Activated B cell treated with CpG ODN at 0.5 μM for 24 hours (primary cell): Measurements from ENCODE around the gene CCDC88C. TPM values are rescaled to one million over a fixed set of nuclear protein-coding genes. Genes with fewer than 3 reads are reported as not detected.

ENCODE experiments used
- ATAC-seq: fragments of 200-7000 bp; cut with Tn5 transposase; one replicate; pipeline ENCODE4 v1.10.0; 2021; ENCODE audit warnings: low read depth, mild to moderate bottlenecking, moderate library complexity
- CTCF ChIA-PET: fragments of 350-600 bp; sonication (Branson Sonifier 250); formaldehyde crosslinking; loops from one replicate; lab custom pipeline; 2021; ENCODE audit warnings: antibody characterized with exemption; lab: Charles Lee
- POLR2A ChIA-PET: fragments of 350-600 bp; sonication (Branson Sonifier 250); formaldehyde crosslinking; loops from one replicate; lab custom pipeline; 2021; ENCODE audit warnings: antibody characterized with exemption; lab: Charles Lee
- DNase-seq: peaks from one replicate; pipeline ENCODE4 v3.0.0; 2022
- H3K27ac Mint-ChIP-seq: one replicate; pipeline ENCODE4 v1.8.0; 2020; ENCODE audit warnings: mixed read lengths
- H3K27me3 Mint-ChIP-seq: one replicate; pipeline ENCODE4 v1.8.0; 2021; ENCODE audit warnings: mixed read lengths
- H3K36me3 Mint-ChIP-seq: one replicate; pipeline ENCODE4 v1.8.0; 2021; ENCODE audit warnings: low read depth, mixed read lengths
- H3K4me1 Mint-ChIP-seq: one replicate; pipeline ENCODE4 v1.8.0; 2021; ENCODE audit warnings: mixed read lengths
- H3K4me3 Mint-ChIP-seq: one replicate; pipeline ENCODE4 v1.8.0; 2020; ENCODE audit warnings: mild to moderate bottlenecking, mixed read lengths
- H3K9me3 Mint-ChIP-seq: one replicate; pipeline ENCODE4 v1.8.0; 2020; ENCODE audit warnings: mixed read lengths
- CTCF ChIP-seq: fragments of 200-600 bp; IDR thresholded peaks from one replicate; pipeline ENCODE4 v1.8.0; 2022; ENCODE audit warnings: antibody characterized with exemption, mild to moderate bottlenecking
- intact Hi-C: fragments of 100-400 bp; cut with micrococcal nuclease; formaldehyde crosslinking; loops from one replicate; pipeline ENCODE4 v1.15.1; 2024
- total RNA-seq: library from RNA; stranded (reverse); gene quantifications from 2 replicates; pipeline ENCODE4 v1.2.3, GENCODE V29; 2022

The CCDC88C gene
- total RNA-seq, 1 donor from 2014 or later = 164 TPM

- ChIA-PET CTCF (interaction anchor here (0.6 to 7.0 kb wide), 2 partner anchors 49 to 103 kb away, joined by 3 to 51 read pairs; no protein-coding TSS in a partner anchor), POLR2A (interaction anchor here (0.7 to 0.9 kb wide), 2 partner anchors 27 to 28 kb away, joined by 3 to 14 read pairs; no protein-coding TSS in a partner anchor)
- H3K9me3 Mint-ChIP-seq = no peaks in the 10 kb centered on the region
- no peaks in the 10 kb centered on the region for H3K27me3 Mint-ChIP-seq
- peaks cover 91% of the 10 kb centered on the region for H3K36me3 Mint-ChIP-seq
- no peak overlapping the region for H3K4me3 Mint-ChIP-seq
- no peak for TF ChIP-seq CTCF
- H3K27ac Mint-ChIP-seq = no peak overlapping the region
- ATAC-seq = no peak
- DNase-seq = no peak
- H3K4me1 Mint-ChIP-seq = no peaks in the 10 kb centered on the region
- intact Hi-C loops = no loop called here
Measured at GRCh38 chr14:91278383-91278715, 139.3 kb downstream of the CCDC88C start.

GRCh38 chr14:91277546-91278382 lies 139.9 kb downstream of the CCDC88C start:
- intact Hi-C loops = no loop called here
- no peaks in the 10 kb centered on the region for H3K27me3 Mint-ChIP-seq
- H3K27ac Mint-ChIP-seq = no peak overlapping the region
- POLR2A ChIA-PET = interaction anchor here (0.7 to 0.9 kb wide), 2 partner anchors 26 to 28 kb away, joined by 3 to 14 read pairs; no protein-coding TSS in a partner anchor
- peaks cover 88% of the 10 kb centered on the region for H3K36me3 Mint-ChIP-seq
- no peak for TF ChIP-seq CTCF
- no peaks in the 10 kb centered on the region for H3K9me3 Mint-ChIP-seq
- DNase-seq (no peak), ATAC-seq (no peak)
- CTCF ChIA-PET = interaction anchor here (0.6 to 7.0 kb wide), 2 partner anchors 49 to 103 kb away, joined by 3 to 51 read pairs; no protein-coding TSS in a partner anchor
- H3K4me1 Mint-ChIP-seq = no peaks in the 10 kb centered on the region
- H3K4me3 Mint-ChIP-seq = no peak overlapping the region

- CTCF ChIA-PET = interaction anchor here (0.7 kb wide), 1 partner anchor 98 kb away, joined by 3 read pairs; no protein-coding TSS in a partner anchor
- Mint-ChIP-seq H3K27me3 (no peaks in the 10 kb centered on the region), H3K9me3 (no peaks in the 10 kb centered on the region), H3K27ac (peak overlapping the region; percentile 30), H3K36me3 (peaks cover 81% of the 10 kb centered on the region), H3K4me3 (no peak overlapping the region), H3K4me1 (no peaks in the 10 kb centered on the region)
- DNase-seq = no peak
- no peak for TF ChIP-seq CTCF
- ATAC-seq = no peak
- POLR2A ChIA-PET = no interaction called here
- intact Hi-C loops = no loop called here
Measured at GRCh38 chr14:91274796-91275195, 142.8 kb downstream of the CCDC88C start.

GRCh38 chr14:91273885-91274273 lies 143.7 kb downstream of the CCDC88C start:
- intact Hi-C loops = no loop called here
- Mint-ChIP-seq H3K4me1 (no peaks in the 10 kb centered on the region), H3K36me3 (peaks cover 80% of the 10 kb centered on the region), H3K27me3 (no peaks in the 10 kb centered on the region), H3K4me3 (no peak overlapping the region), H3K9me3 (no peaks in the 10 kb centered on the region), H3K27ac (no peak overlapping the region)
- no peak for TF ChIP-seq CTCF
- CTCF ChIA-PET = no interaction called here
- ATAC-seq (no peak), DNase-seq (no peak)
- POLR2A ChIA-PET = no interaction called here

GRCh38 chr14:91273273-91273884 lies 144.2 kb downstream of the CCDC88C start:
- ChIA-PET POLR2A (no interaction called here), CTCF (no interaction called here)
- DNase-seq (no peak), ATAC-seq (no peak)
- TF ChIP-seq CTCF = no peak
- Mint-ChIP-seq H3K27me3 (no peaks in the 10 kb centered on the region), H3K4me1 (no peaks in the 10 kb centered on the region), H3K9me3 (no peaks in the 10 kb centered on the region), H3K4me3 (no peak overlapping the region), H3K36me3 (peaks cover 78% of the 10 kb centered on the region), H3K27ac (no peak overlapping the region)
- intact Hi-C loops = no loop called here
